K562 (cell line): ENCODE measurements around the gene LSP1. TPM values are rescaled to one million over a fixed set of nuclear protein-coding genes. Genes with fewer than 3 reads are reported as not detected.
A peak's percentile ranks its signal among the peaks of the same experiment; 100 is the strongest.
"Not testable (repeated sequence)": the region's sequence is repeated elsewhere in the genome, so short reads cannot be mapped to it uniquely, and the experiment has no call there.

Source experiments
- ATAC-seq: fragments of 200-7000 bp; cut with Tn5 transposase; 3 replicates; pipeline ENCODE4 v1.9.1; 2020; ENCODE audit warnings: moderate library complexity
- BruUV-seq: library from RNA; stranded (reverse); fragments of 400-500 nt; replicated peaks from 2 replicates; lab custom pipeline; 2021; lab: Mats Ljungman, UMichigan
- CTCF ChIA-PET: fragments of 300-600 bp; formaldehyde crosslinking; extraction: SDS; loops from one replicate; lab custom pipeline; 2021; ENCODE audit warnings: low intra/inter-chr PET ratio; lab: Yijun Ruan, JAX
- POLR2A ChIA-PET: fragments of 300-600, 350-650 bp; sonication (Branson Sonifier 250); formaldehyde crosslinking; extraction: SDS; loops from one replicate; lab custom pipeline; 2021; ENCODE audit warnings: antibody characterized with exemption, inconsistent platforms; lab: Yijun Ruan, JAX
- DNase-seq, 4 experiments: peaks; one replicate each; pipeline versions ENCODE4 v3.0.0 to v3.0.0-alpha.2; 2011 to 2018; ENCODE audit warnings: low spot score in 3 of 4, mixed read lengths in 3 of 4; ENCODE audit errors: extremely low read depth in 1 of 4
- FAIRE-seq: peaks from 2 replicates; lab custom pipeline; 2011; peaks lifted over from hg19 to GRCh38; lab: Jason Lieb, UNC
- H2AFZ ChIP-seq: 2 replicates; pipeline ENCODE4 v1.6.0; 2011; ENCODE audit warnings: low read depth, low read length, control low read depth, inconsistent platforms
- H3K27ac ChIP-seq: fragments of 200-600 bp; 3 replicates; pipeline ENCODE4 v1.8.0; 2011; ENCODE audit warnings: low read depth, mild to moderate bottlenecking, control low read depth, inconsistent platforms, low read length, moderate library complexity, mixed read lengths; ENCODE audit errors: extremely low read depth
- H3K27me3 ChIP-seq, 2 experiments: fragments of 300-600 bp in 1 of 2; 2 replicates in 1 of 2; 3 replicates in 1 of 2; pipeline versions ENCODE4 v1.6.0 to v1.8.0; 2011; ENCODE audit warnings: inconsistent platforms in 2 of 2, low read length in 2 of 2, mild to moderate bottlenecking in 1 of 2, mixed read lengths in 1 of 2, moderate library complexity in 1 of 2; ENCODE audit not compliant: control insufficient read depth in 2 of 2, insufficient read depth in 2 of 2
- H3K36me3 ChIP-seq: fragments of 300-600 bp; 3 replicates; pipeline ENCODE4 v1.8.0; 2011; ENCODE audit warnings: mild to moderate bottlenecking, low read length, inconsistent platforms; ENCODE audit not compliant: control insufficient read depth, insufficient read depth
- H3K4me1 ChIP-seq, 2 experiments: fragments of 200-600 bp in 1 of 2; replicated peaks in 1 of 2; 2 replicates in 1 of 2; 3 replicates in 1 of 2; pipeline versions ENCODE4 v1.5.1 to v1.8.0; 2011; ENCODE audit warnings: inconsistent platforms in 2 of 2, low read length in 2 of 2, mild to moderate bottlenecking in 1 of 2, mixed read lengths in 1 of 2, moderate library complexity in 1 of 2; ENCODE audit not compliant: control insufficient read depth in 2 of 2, insufficient read depth in 2 of 2
- H3K4me2 ChIP-seq: 2 replicates; pipeline ENCODE4 v1.6.1; 2011; ENCODE audit warnings: low read length, control low read depth, inconsistent platforms, mixed read lengths; ENCODE audit not compliant: insufficient read depth
- H3K4me3 ChIP-seq: fragments of 200-600 bp; sonication (generic), shearing (Covaris generic); 2 replicates; pipeline ENCODE4 v1.5.1; 2016; ENCODE audit warnings: control low read depth, inconsistent platforms
- H3K79me2 ChIP-seq: fragments of 200-600 bp; 3 replicates; pipeline ENCODE4 v1.8.0; 2011; ENCODE audit warnings: low read length, inconsistent platforms; ENCODE audit not compliant: control insufficient read depth, insufficient read depth
- H3K9ac ChIP-seq, 2 experiments: 2 replicates each; pipeline versions ENCODE4 v1.6.0 to v1.6.1; 2011; ENCODE audit warnings: low read depth in 2 of 2, low read length in 2 of 2, control low read depth in 1 of 2, inconsistent platforms in 1 of 2, mild to moderate bottlenecking in 1 of 2, mixed read lengths in 1 of 2; ENCODE audit not compliant: insufficient read depth in 1 of 2
- H3K9me1 ChIP-seq: one replicate; pipeline ENCODE4 v1.6.0; 2011; ENCODE audit warnings: inconsistent platforms, mild to moderate bottlenecking, low read length, moderate library complexity; ENCODE audit not compliant: control insufficient read depth, insufficient read depth
- H3K9me3 ChIP-seq: replicated peaks from 2 replicates; pipeline ENCODE4 v1.5.1; 2011; ENCODE audit warnings: low read depth, low read length, inconsistent platforms; ENCODE audit not compliant: control insufficient read depth, insufficient read depth
- H4K20me1 ChIP-seq: replicated peaks from 2 replicates; pipeline ENCODE4 v1.6.1; 2011; ENCODE audit warnings: low read length, inconsistent platforms, mixed read lengths; ENCODE audit not compliant: control insufficient read depth, insufficient read depth
- KAT8 ChIP-seq: fragments of 450-650 bp; IDR thresholded peaks from 2 replicates; pipeline ENCODE4 v1.6.1; 2016; ENCODE audit warnings: low read depth, mild to moderate bottlenecking
- NRF1 ChIP-seq, 2 experiments: fragments of 450-650 bp; IDR thresholded peaks in 1 of 2; conservative IDR thresholded peaks in 1 of 2; 2 replicates each; pipeline ENCODE4 v1.6.1; 2014; ENCODE audit warnings: mild to moderate bottlenecking in 2 of 2
- WGBS: fragments of 100-300 bp; shearing (Covaris generic); methylation state at CpG from one replicate; pipeline ENCODE4 v1.1.6; 2016; ENCODE audit warnings: low coverage, mixed read lengths; ENCODE audit not compliant: insufficient coverage; ENCODE audit errors: missing lambda C conversion rate; 5-methylcytosine and 5-hydroxymethylcytosine counted together
- in situ Hi-C: fragments of 300-500 bp; cut with MboI; formaldehyde crosslinking; loops from 4 replicates; pipeline ENCODE4 v1.15.0; 2018; ENCODE audit warnings: inconsistent platforms, mixed read lengths
- intact Hi-C: fragments of 100-400 bp; cut with micrococcal nuclease; formaldehyde crosslinking; loops from 2 replicates; pipeline ENCODE4 v1.14.2; 2022
- polyA plus RNA-seq, 8 experiments: library from polyadenylated mRNA; depleted of rRNA in 4 of 8; stranded (reverse) in 5 of 8; unstranded in 3 of 8; fragments of >200 nt; fragmentation: Nextera tagmentation in 2 of 8; fragmentation: Illumina TruSeq in 1 of 8; extraction: Ambion mirVana in 2 of 8; extraction: Trizol in 1 of 8; gene quantifications; 2 replicates each; pipeline versions ENCODE4 v1.2.1 to v1.2.3, GENCODE V29; 2011 to 2014; ENCODE audit warnings: inconsistent platforms in 1 of 8, missing spikeins in 1 of 8
- total RNA-seq, 7 experiments: library from RNA; depleted of rRNA in 6 of 7; stranded (reverse); fragments of >200 nt in 6 of 7; fragmentation: Illumina TruSeq in 2 of 7; extraction: Trizol in 2 of 7; gene quantifications; 2 replicates each; pipeline versions ENCODE4 v1.2.1 to v1.2.3, GENCODE V29; 2011 to 2021; ENCODE audit warnings: low replicate concordance in 1 of 7

The LSP1 gene
- total and polyA plus RNA-seq, 9 of the 15 experiments (the other 6 are each of a cell fraction or from before 2014, with no cell fraction given): 0.08 to 2.9 (median 0.65) TPM; not detected in 2

- Histone ChIP-seq H3K4me1 (peaks cover 0 to 4% of the 10 kb centered on the region in 2 experiments; a peak in 1 of 5 replicates), H3K9me3 (no peaks in the 10 kb centered on the region), H3K4me3 (no peak overlapping the region), H3K9me1 (no peaks in the 10 kb centered on the region), H3K9ac (no peak overlapping the region), H3K27me3 (peaks cover 40 to 49% of the 10 kb centered on the region in 2 experiments; a peak in 4 of 5 replicates), H4K20me1 (peaks cover 2% of the 10 kb centered on the region; the same call in 1 of the 2 replicates), H3K79me2 (no peaks in the 10 kb centered on the region), H3K36me3 (no peaks in the 10 kb centered on the region), H2AFZ (no peak overlapping the region), H3K27ac (no peak overlapping the region), H3K4me2 (no peak overlapping the region)
- CTCF ChIA-PET: no interaction called here
- FAIRE-seq (no peak), ATAC-seq (no peak), DNase-seq (no peak)
- intact Hi-C loops: no loop called here
- TF ChIP-seq NRF1 (conservative IDR thresholded peaks at IDR 0.05 in 1 of 2, IDR thresholded peaks at IDR 0.05 in 1 of 2) (peak in 1 of 2 experiments; percentile 38; a peak in 1 of 4 replicates), KAT8 (no peak)
- 8% methylated on average over 20 of the region's 20 CpGs for whole genome bisulfite sequencing
- BruUV-seq: no TSS peak
- POLR2A ChIA-PET: no interaction called here
- in situ Hi-C loops: no loop called here
Measured at GRCh38 chr11:1803246-1803645, 49.6 kb upstream of the LSP1 start.

- H3K27ac ChIP-seq, DNase-seq, FAIRE-seq, H3K4me2 ChIP-seq, H3K9me1 ChIP-seq, H4K20me1 ChIP-seq, H2AFZ ChIP-seq, H3K36me3 ChIP-seq, POLR2A ChIA-PET, H3K4me3 ChIP-seq, intact Hi-C loops, H3K79me2 ChIP-seq, H3K9ac ChIP-seq, in situ Hi-C loops, CTCF ChIA-PET, ATAC-seq, H3K9me3 ChIP-seq, H3K4me1 ChIP-seq, BruUV-seq: not testable (repeated sequence)
- WGBS: 3% methylated on average over 11 of the region's 42 CpGs
- peaks cover 38 to 49% of the 10 kb centered on the region in 2 experiments; a peak in 4 of 5 replicates for H3K27me3 ChIP-seq
Measured at GRCh38 chr11:1803835-1804519, 48.9 kb upstream of the LSP1 start.
